ENCODE results near the gene PSMC5. TPM values are rescaled to one million over a fixed set of nuclear protein-coding genes. Genes with fewer than 3 reads are reported as not detected.
A peak's percentile ranks its signal among the peaks of the same experiment; 100 is the strongest.
"Not testable (repeated sequence)": the region's sequence is repeated elsewhere in the genome, so short reads cannot be mapped to it uniquely, and the experiment has no call there.

PSMC5 gene
- total and polyA plus RNA-seq, 9 of the 15 experiments (the other 6 are each of a cell fraction or from before 2014, with no cell fraction given): 89.2 to 393 (median 161) TPM

DNA sequence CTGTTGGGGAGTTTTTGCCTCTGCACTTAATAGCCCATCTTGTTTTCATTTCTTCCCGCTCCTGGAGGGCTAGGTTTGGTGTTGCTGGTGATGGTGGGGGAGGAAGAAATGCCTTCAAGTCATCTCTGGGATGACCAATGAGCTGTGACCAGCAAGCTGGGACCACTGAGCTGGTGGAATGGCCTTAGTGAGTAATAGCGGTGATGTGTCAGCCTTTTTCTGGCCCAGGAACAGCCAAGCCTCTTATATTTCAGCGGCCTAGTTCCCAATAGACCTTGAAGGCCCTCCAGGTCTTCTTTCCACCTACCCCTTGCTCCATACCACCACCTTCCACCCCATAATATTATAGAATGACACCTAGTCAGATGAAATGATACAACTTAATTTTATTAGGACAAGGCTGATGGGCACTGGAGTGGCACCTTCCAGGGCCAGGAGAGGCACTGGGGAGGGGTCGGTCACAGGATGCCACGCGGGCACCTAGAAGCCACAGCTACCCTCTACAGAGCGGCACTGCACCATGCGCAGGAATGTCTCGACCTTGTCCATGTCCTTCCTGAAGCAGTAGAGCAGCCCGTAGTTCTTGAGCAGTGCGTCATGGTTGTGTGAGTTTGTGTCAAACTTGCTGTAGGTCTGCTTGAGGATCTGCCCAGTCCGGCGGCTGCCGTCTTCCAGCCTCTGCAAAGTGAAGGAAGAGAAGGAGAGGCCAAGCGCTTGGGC, 44.6 kb downstream of the PSMC5 start:
- ATAC-seq; H3K27me3 ChIP-seq (ENCODE audit: control insufficient read depth in 2 of 2, insufficient read depth in 2 of 2, low read length in 2 of 2); FAIRE-seq; H3K9me1 ChIP-seq (ENCODE audit: control insufficient read depth, insufficient read depth, low read length); H3K9ac ChIP-seq (ENCODE audit: insufficient read depth in 1 of 2, low read depth in 2 of 2, low read length in 2 of 2); BruUV-seq (replicated peaks); CTCF ChIA-PET (ENCODE audit: low intra/inter-chr PET ratio); H2AFZ ChIP-seq (ENCODE audit: low read depth, low read length); H3K4me2 ChIP-seq (ENCODE audit: insufficient read depth, low read length); H4K20me1 ChIP-seq (replicated peaks; ENCODE audit: control insufficient read depth, insufficient read depth, low read length); POLR2A ChIA-PET; H3K36me3 ChIP-seq (ENCODE audit: control insufficient read depth, insufficient read depth, low read length); H3K79me2 ChIP-seq (ENCODE audit: control insufficient read depth, insufficient read depth, low read length); intact Hi-C loops (cut with micrococcal nuclease); H3K27ac ChIP-seq (ENCODE audit: extremely low read depth, low read depth, low read length); DNase-seq (ENCODE audit: extremely low read depth in 1 of 4, low spot score in 3 of 4); H3K4me1 ChIP-seq (replicated peaks in 1 of 2; ENCODE audit: control insufficient read depth in 2 of 2, insufficient read depth in 2 of 2, low read length in 2 of 2); in situ Hi-C loops (cut with MboI); H3K4me3 ChIP-seq; H3K9me3 ChIP-seq (replicated peaks; ENCODE audit: control insufficient read depth, insufficient read depth, low read depth, low read length): not testable (repeated sequence)
- 61% methylated on average over 9 of the region's 15 CpGs for WGBS (ENCODE audit: insufficient coverage, low coverage, missing lambda C conversion rate)

- DNase-seq (ENCODE audit: extremely low read depth in 1 of 4, low spot score in 3 of 4); FAIRE-seq; H3K36me3 ChIP-seq (ENCODE audit: control insufficient read depth, insufficient read depth, low read length); H3K9me3 ChIP-seq (replicated peaks; ENCODE audit: control insufficient read depth, insufficient read depth, low read depth, low read length); H3K9me1 ChIP-seq (ENCODE audit: control insufficient read depth, insufficient read depth, low read length); BruUV-seq (replicated peaks); H4K20me1 ChIP-seq (replicated peaks; ENCODE audit: control insufficient read depth, insufficient read depth, low read length); POLR2A ChIA-PET; H3K4me2 ChIP-seq (ENCODE audit: insufficient read depth, low read length); H3K27ac ChIP-seq (ENCODE audit: extremely low read depth, low read depth, low read length); H3K4me3 ChIP-seq; ATAC-seq; H3K4me1 ChIP-seq (replicated peaks in 1 of 2; ENCODE audit: control insufficient read depth in 2 of 2, insufficient read depth in 2 of 2, low read length in 2 of 2); in situ Hi-C loops (cut with MboI); intact Hi-C loops (cut with micrococcal nuclease); H3K9ac ChIP-seq (ENCODE audit: insufficient read depth in 1 of 2, low read depth in 2 of 2, low read length in 2 of 2); H2AFZ ChIP-seq (ENCODE audit: low read depth, low read length); CTCF ChIA-PET (ENCODE audit: low intra/inter-chr PET ratio); H3K79me2 ChIP-seq (ENCODE audit: control insufficient read depth, insufficient read depth, low read length): not testable (repeated sequence)
- 35% methylated on average over 3 of the region's 7 CpGs for WGBS (ENCODE audit: insufficient coverage, low coverage, missing lambda C conversion rate)
- peaks cover 2 to 19% of the 10 kb centered on the region in 2 experiments; a peak in 2 of 5 replicates for H3K27me3 ChIP-seq (ENCODE audit: control insufficient read depth in 2 of 2, insufficient read depth in 2 of 2, low read length in 2 of 2)
These were observed 46.3 kb downstream of the PSMC5 start, which contains the start of gene CSH2 for GRCh38 chr17:63873577-63873976. TSS of gene CSH2 (minus strand) at chr17:63873677. CDS start at chr17:63873614, 63 bp downstream.

DNA sequence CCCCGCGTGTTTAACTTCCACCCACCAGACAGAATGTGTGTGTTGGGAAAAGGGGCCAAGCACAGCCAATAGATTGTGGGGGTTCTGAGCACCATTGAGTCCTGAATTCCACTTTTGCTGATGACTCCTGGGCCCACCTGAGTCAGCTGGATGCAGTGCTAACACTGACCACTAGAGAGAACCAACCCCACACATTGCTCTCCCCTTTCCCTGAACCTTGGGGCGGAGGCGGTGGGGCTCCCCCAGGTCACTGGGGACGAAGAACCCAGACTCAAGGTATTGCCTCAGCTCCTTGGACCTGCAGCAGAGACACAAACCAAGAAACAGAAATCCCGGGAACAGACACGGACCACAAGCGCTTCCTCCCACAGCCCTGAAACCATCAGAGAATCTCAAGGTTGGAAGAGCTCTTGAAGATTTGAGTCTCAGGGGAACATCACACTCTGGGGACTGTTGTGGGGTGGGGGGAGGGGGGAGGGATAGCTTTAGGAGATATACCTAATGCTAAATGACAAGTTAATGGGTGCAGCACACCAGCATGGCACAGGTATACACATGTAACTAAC, 46.9 kb downstream of the PSMC5 start:
- H2AFZ ChIP-seq (ENCODE audit: low read depth, low read length); H3K4me1 ChIP-seq (replicated peaks in 1 of 2; ENCODE audit: control insufficient read depth in 2 of 2, insufficient read depth in 2 of 2, low read length in 2 of 2); H4K20me1 ChIP-seq (replicated peaks; ENCODE audit: control insufficient read depth, insufficient read depth, low read length); CTCF ChIA-PET (ENCODE audit: low intra/inter-chr PET ratio); H3K36me3 ChIP-seq (ENCODE audit: control insufficient read depth, insufficient read depth, low read length); H3K4me3 ChIP-seq; H3K9me3 ChIP-seq (replicated peaks; ENCODE audit: control insufficient read depth, insufficient read depth, low read depth, low read length); H3K79me2 ChIP-seq (ENCODE audit: control insufficient read depth, insufficient read depth, low read length); H3K9me1 ChIP-seq (ENCODE audit: control insufficient read depth, insufficient read depth, low read length); in situ Hi-C loops (cut with MboI); FAIRE-seq; intact Hi-C loops (cut with micrococcal nuclease); H3K4me2 ChIP-seq (ENCODE audit: insufficient read depth, low read length); POLR2A ChIA-PET; DNase-seq (ENCODE audit: extremely low read depth in 1 of 4, low spot score in 3 of 4); BruUV-seq (replicated peaks); H3K9ac ChIP-seq (ENCODE audit: insufficient read depth in 1 of 2, low read depth in 2 of 2, low read length in 2 of 2); H3K27ac ChIP-seq (ENCODE audit: extremely low read depth, low read depth, low read length): not testable (repeated sequence)
- peak; percentile 79 for ATAC-seq
- H3K27me3 ChIP-seq (ENCODE audit: control insufficient read depth in 2 of 2, insufficient read depth in 2 of 2, low read length in 2 of 2): peaks cover 2 to 20% of the 10 kb centered on the region in 2 experiments; a peak in 2 of 5 replicates
- WGBS (ENCODE audit: insufficient coverage, low coverage, missing lambda C conversion rate): 34% methylated on average over 6 of the region's 8 CpGs

Measured in K562 (cell line).